GM12878 (cell line): Measurements from ENCODE around the gene HBD. TPM values are rescaled to one million over a fixed set of nuclear protein-coding genes. Genes with fewer than 3 reads are reported as not detected.

ENCODE experiments used
- ATAC-seq: fragments of 200-7000 bp; cut with Tn5 transposase; 3 replicates; pipeline ENCODE4 v1.9.1; 2020; ENCODE audit warnings: mild to moderate bottlenecking, moderate library complexity
- BruUV-seq: library from RNA; stranded (reverse); fragments of 400-500 nt; replicated peaks from 2 replicates; lab custom pipeline; 2021; lab: Mats Ljungman, UMichigan
- CTCF ChIA-PET: fragments of 300-600 bp; sonication (Branson Sonifier 250); formaldehyde crosslinking; extraction: SDS; loops from one replicate; lab custom pipeline; 2021; ENCODE audit warnings: inconsistent platforms; lab: Yijun Ruan, JAX
- POLR2A ChIA-PET: fragments of 350-600 bp; formaldehyde crosslinking; extraction: SDS; loops from one replicate; lab custom pipeline; 2021; ENCODE audit warnings: inconsistent platforms; lab: Charles Lee
- RAD21 ChIA-PET: fragments of 300-600 bp; sonication (Branson Sonifier 250); formaldehyde crosslinking; loops from one replicate; lab custom pipeline; 2023; ENCODE audit warnings: antibody characterized with exemption; ENCODE audit not compliant: unreplicated experiment; lab: Charles Lee
- SMC1A ChIA-PET: fragments of 300-600 bp; sonication (Branson Sonifier 250); formaldehyde crosslinking; loops from one replicate; lab custom pipeline; 2023; ENCODE audit not compliant: unreplicated experiment, uncharacterized antibody; lab: Charles Lee
- DNase-seq: peaks from one replicate; pipeline ENCODE4 v3.0.0-alpha.2; 2011; ENCODE audit warnings: low read depth, low spot score
- FAIRE-seq: peaks from 3 replicates; lab custom pipeline; 2011; peaks lifted over from hg19 to GRCh38; lab: Jason Lieb, UNC
- H2AFZ ChIP-seq: 2 replicates; pipeline ENCODE4 v1.6.0; 2011; ENCODE audit warnings: low read depth, low read length, control low read depth; ENCODE audit not compliant: control insufficient read depth
- H3K27ac ChIP-seq: 2 replicates; pipeline ENCODE4 v1.5.1; 2011; ENCODE audit warnings: control low read depth; ENCODE audit not compliant: control insufficient read depth, insufficient read depth
- H3K27me3 ChIP-seq, 2 experiments: replicated peaks in 1 of 2; 2 replicates each; pipeline versions ENCODE4 v1.6.0 to v1.6.1; 2011; ENCODE audit warnings: low read length in 1 of 2; ENCODE audit not compliant: control insufficient read depth in 2 of 2, insufficient read depth in 2 of 2
- H3K36me3 ChIP-seq, 2 experiments: 2 replicates each; pipeline ENCODE4 v1.5.1; 2011; ENCODE audit warnings: low read length in 1 of 2; ENCODE audit not compliant: control insufficient read depth in 2 of 2, insufficient read depth in 2 of 2
- H3K4me1 ChIP-seq: 2 replicates; pipeline ENCODE4 v1.6.1; 2011; ENCODE audit warnings: mild to moderate bottlenecking, low read length, moderate library complexity, mixed read lengths; ENCODE audit not compliant: control insufficient read depth, insufficient read depth
- H3K4me2 ChIP-seq: 2 replicates; pipeline ENCODE4 v1.6.0; 2011; ENCODE audit warnings: control low read depth; ENCODE audit not compliant: control insufficient read depth, insufficient read depth
- H3K4me3 ChIP-seq: fragments of 200-600 bp; sonication (generic); 2 replicates; pipeline ENCODE4 v1.5.1; 2016
- H3K79me2 ChIP-seq: 2 replicates; pipeline ENCODE4 v1.6.0; 2011; ENCODE audit warnings: low read length; ENCODE audit not compliant: control insufficient read depth, insufficient read depth
- H3K9ac ChIP-seq: 2 replicates; pipeline ENCODE4 v1.8.0; 2011; ENCODE audit warnings: low read length, control low read depth, mixed read lengths; ENCODE audit not compliant: control insufficient read depth, insufficient read depth
- H3K9me3 ChIP-seq: replicated peaks from 3 replicates; pipeline ENCODE4 v1.5.1; 2011; ENCODE audit warnings: mild to moderate bottlenecking, low read length; ENCODE audit not compliant: control insufficient read depth, insufficient read depth
- H4K20me1 ChIP-seq: 2 replicates; pipeline ENCODE4 v1.6.0; 2011; ENCODE audit not compliant: control insufficient read depth, insufficient read depth
- ATF3 ChIP-seq: IDR thresholded peaks from 2 replicates; pipeline ENCODE4 v1.6.1; 2011; ENCODE audit warnings: low read depth, mild to moderate bottlenecking, low read length, moderate library complexity, borderline replicate concordance; ENCODE audit errors: extremely low read depth
- BACH1 ChIP-seq: fragments of 450-650 bp; IDR thresholded peaks from 2 replicates; pipeline ENCODE4 v1.6.1; 2017; ENCODE audit warnings: mild to moderate bottlenecking, borderline replicate concordance
- BCLAF1 ChIP-seq: fragments of 450-650 bp; IDR thresholded peaks from 2 replicates; pipeline ENCODE4 v1.6.1; 2017; ENCODE audit warnings: antibody characterized with exemption, mild to moderate bottlenecking, moderate library complexity
- BMI1 ChIP-seq: fragments of 450-650 bp; IDR thresholded peaks from 2 replicates; pipeline ENCODE4 v1.6.1; 2016; ENCODE audit warnings: mild to moderate bottlenecking, moderate library complexity, borderline replicate concordance
- CREB1 ChIP-seq: IDR thresholded peaks from 2 replicates; pipeline ENCODE4 v1.6.1; 2012; ENCODE audit warnings: low read depth, mild to moderate bottlenecking, inconsistent platforms
- EED ChIP-seq: sonication (generic); IDR thresholded peaks from 2 replicates; pipeline ENCODE4 v1.6.1; 2016; ENCODE audit warnings: antibody characterized with exemption, low read depth
- FOXK2 ChIP-seq: fragments of 450-650 bp; IDR thresholded peaks from 2 replicates; pipeline ENCODE4 v1.6.1; 2017; ENCODE audit warnings: mild to moderate bottlenecking, moderate library complexity
- FOXM1 ChIP-seq: IDR thresholded peaks from 2 replicates; pipeline ENCODE4 v1.6.1; 2012; ENCODE audit warnings: low read depth, mild to moderate bottlenecking, inconsistent platforms, low read length, moderate library complexity
- HDAC6 ChIP-seq: fragments of 200-600 bp; sonication (generic); IDR thresholded peaks from one replicate; pipeline ENCODE4 v1.8.0; 2017; ENCODE audit warnings: antibody characterized with exemption; ENCODE audit not compliant: unreplicated experiment
- IRF5 ChIP-seq: fragments of 450-650 bp; IDR thresholded peaks from 2 replicates; pipeline ENCODE4 v1.6.1; 2017; ENCODE audit warnings: borderline replicate concordance
- PAX5 ChIP-seq: IDR thresholded peaks from 2 replicates; pipeline ENCODE4 v1.6.1; 2011; ENCODE audit warnings: low read depth, low read length, borderline replicate concordance
- RBBP5 ChIP-seq: fragments of 200-600 bp; sonication (generic); conservative IDR thresholded peaks from 2 replicates; pipeline ENCODE4 v1.6.1; 2016
- RCOR1 ChIP-seq: conservative IDR thresholded peaks from 2 replicates; pipeline ENCODE4 v1.6.1; 2012; ENCODE audit warnings: low read depth, low read length, improper control_type of control experiment
- SREBF1 ChIP-seq: IDR thresholded peaks from 2 replicates; pipeline ENCODE4 v1.6.1; 2012; ENCODE audit warnings: mild to moderate bottlenecking, low read length
- WGBS: methylation state at CpG from one replicate; pipeline ENCODE4 v1.1.6; 2016; ENCODE audit warnings: low lambda C conversion rate; ENCODE audit not compliant: insufficient replicate concordance, insufficient coverage; ENCODE audit errors: missing lambda C conversion rate; 5-methylcytosine and 5-hydroxymethylcytosine counted together
- in situ Hi-C: fragments of 300-500 bp; cut with MboI; formaldehyde crosslinking; loops from 9 replicates; pipeline ENCODE4 v1.14.3; 2018; ENCODE audit warnings: mixed read lengths
- intact Hi-C: fragments of 100-400 bp; cut with micrococcal nuclease; formaldehyde crosslinking; loops from one replicate; pipeline ENCODE4 v1.14.2; 2022; ENCODE audit not compliant: unreplicated experiment
- polyA plus RNA-seq, 11 experiments: library from polyadenylated mRNA; depleted of rRNA in 4 of 11; unstranded in 6 of 11; stranded (reverse) in 5 of 11; fragments of >200 nt; fragmentation: Nextera tagmentation in 4 of 11; fragmentation: Illumina TruSeq in 1 of 11; extraction: Ambion mirVana in 4 of 11; extraction: Trizol in 1 of 11; gene quantifications; 1 replicate in 1 of 11; 2 replicates in 10 of 11; pipeline versions ENCODE4 v1.2.1 to v1.2.3, GENCODE V29; 2011 to 2016; ENCODE audit warnings: inconsistent platforms in 2 of 11, missing spikeins in 2 of 11, low read depth in 1 of 11
- total RNA-seq, 4 experiments: library from RNA; depleted of rRNA in 3 of 4; stranded (reverse); fragments of >200 nt in 3 of 4; fragmentation: Illumina TruSeq in 1 of 4; extraction: Trizol in 1 of 4; gene quantifications; 2 replicates each; pipeline versions ENCODE4 v1.2.1 to v1.2.3, GENCODE V29; 2013 to 2021

The HBD gene
- total and polyA plus RNA-seq, 10 of the 15 experiments (the other 5 are each of a cell fraction or from before 2014, with no cell fraction given): 0.11 to 0.32 TPM; not detected in 8

GRCh38 chr11:5246772-5247471 lies 12.6 kb upstream of the HBD start:
- BruUV-seq: no TSS peak
- no peaks in the 10 kb centered on the region for H4K20me1 ChIP-seq
- no peaks in the 10 kb centered on the region for H3K4me1 ChIP-seq
- FAIRE-seq (no peak), DNase-seq (no peak), ATAC-seq (no peak)
- H2AFZ ChIP-seq: no peak overlapping the region
- WGBS: 7% methylated on average over 6 of the region's 6 CpGs
- peaks cover 0 to 2% of the 10 kb centered on the region in 2 experiments; a peak in 2 of 4 replicates for H3K27me3 ChIP-seq
- no peak overlapping the region for H3K4me3 ChIP-seq
- no peaks in the 10 kb centered on the region for H3K9me3 ChIP-seq
- RAD21 ChIA-PET: no interaction called here
- H3K9ac ChIP-seq: no peak overlapping the region
- in situ Hi-C loops: no loop called here
- no peak overlapping the region for H3K27ac ChIP-seq
- H3K79me2 ChIP-seq: no peaks in the 10 kb centered on the region
- TF ChIP-seq PAX5 (no peak), HDAC6 (no peak), FOXK2 (no peak), RCOR1 (no peak)
- TF ChIP-seq, all 136 proteins: peak for 0
- ChIA-PET POLR2A (no interaction called here), CTCF (no interaction called here), SMC1A (interaction anchor here (0.9 kb wide), 1 partner anchor 10 kb away, joined by 3 read pairs; no protein-coding TSS in a partner anchor)
- H3K4me2 ChIP-seq: no peak overlapping the region
- intact Hi-C loops: no loop called here
- H3K36me3 ChIP-seq: no peaks in the 10 kb centered on the region

GRCh38 chr11:5245155-5245554 lies 10.9 kb upstream of the HBD start:
- ChIA-PET RAD21 (no interaction called here), POLR2A (no interaction called here), CTCF (no interaction called here), SMC1A (no interaction called here)
- in situ Hi-C loops: no loop called here
- H3K4me3 ChIP-seq: no peak overlapping the region
- H3K27me3 ChIP-seq: peaks cover 0 to 2% of the 10 kb centered on the region in 2 experiments; a peak in 2 of 4 replicates
- no peak overlapping the region for H3K4me2 ChIP-seq
- no peak overlapping the region for H3K9ac ChIP-seq
- no peak overlapping the region for H2AFZ ChIP-seq
- TF ChIP-seq BMI1 (no peak), RBBP5 (no peak), ATF3 (no peak), FOXM1 (no peak), SREBF1 (no peak), CREB1 (no peak), EED (no peak), BACH1 (no peak), BCLAF1 (no peak), IRF5 (no peak)
- BruUV-seq: no TSS peak
- FAIRE-seq (no peak), DNase-seq (no peak), ATAC-seq (no peak)
- intact Hi-C loops: no loop called here
- H3K4me1 ChIP-seq: no peaks in the 10 kb centered on the region
- H4K20me1 ChIP-seq: no peaks in the 10 kb centered on the region
- no peak overlapping the region for H3K27ac ChIP-seq
- 13% methylated on average over 2 of the region's 2 CpGs for WGBS
- no peaks in the 10 kb centered on the region for H3K36me3 ChIP-seq
- H3K9me3 ChIP-seq: no peaks in the 10 kb centered on the region
- H3K79me2 ChIP-seq: no peaks in the 10 kb centered on the region
